Measurements from ENCODE around the gene APH1B.

The APH1B gene

DNA sequence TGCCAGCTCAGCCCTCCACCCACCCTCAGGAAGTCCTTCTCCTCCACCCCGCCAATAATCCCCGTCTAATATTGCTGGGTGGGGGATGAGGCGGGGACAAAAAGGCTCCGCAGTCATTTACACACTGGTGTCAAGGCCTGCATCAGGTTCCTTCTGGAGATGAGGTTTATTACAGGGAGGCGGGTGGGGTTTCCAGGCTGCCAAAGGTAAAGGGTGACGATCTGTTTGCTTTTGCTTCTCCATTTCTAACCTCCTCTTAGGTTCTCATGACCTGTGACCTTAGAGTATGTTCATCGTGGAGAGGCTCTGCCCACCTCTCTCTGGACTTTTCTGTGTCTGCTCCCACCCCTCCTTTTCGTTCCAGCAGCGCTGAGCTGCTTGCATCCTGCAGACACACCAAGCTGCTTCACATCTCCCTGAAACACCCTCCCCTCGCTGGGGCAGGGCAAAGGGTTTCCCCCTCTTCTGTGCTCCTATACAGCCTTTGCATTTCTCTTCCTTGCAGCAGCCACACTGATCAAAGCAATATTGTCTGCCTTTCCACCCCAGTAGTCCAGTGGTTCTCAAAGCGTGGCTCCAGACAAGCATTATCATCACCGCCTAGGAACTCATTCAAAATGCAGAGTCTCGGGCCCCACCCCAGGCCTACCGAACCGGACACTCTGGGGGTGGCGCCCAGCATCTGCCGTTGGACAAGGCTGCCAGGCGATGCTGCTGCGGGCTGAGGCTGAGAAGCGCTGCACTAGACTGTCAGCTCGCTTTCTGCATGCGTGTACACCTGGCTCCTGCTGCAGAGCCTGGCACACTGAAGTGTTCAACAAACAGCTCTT, 77.6 kb downstream of the APH1B start:
- DNase-seq = no peak

DNA sequence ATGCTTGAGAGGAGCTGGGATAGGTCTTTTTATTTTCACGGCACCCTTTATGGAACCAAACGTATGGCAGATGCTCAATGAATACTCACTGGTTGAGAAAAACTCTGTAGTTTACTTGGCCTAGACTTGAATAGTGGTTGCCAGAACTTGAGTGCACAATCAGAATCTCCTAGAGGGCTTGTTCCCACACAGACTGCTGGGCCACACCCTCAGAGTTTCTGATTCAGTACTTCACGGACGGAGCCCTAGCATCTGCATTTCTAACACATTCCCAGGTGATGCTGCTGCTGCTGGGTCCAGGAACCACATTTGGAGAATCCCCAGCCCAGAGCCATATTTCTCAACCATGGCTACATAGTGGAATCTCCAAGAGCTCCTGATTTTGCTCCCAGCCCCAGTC, 79.7 kb downstream of the APH1B start:
- DNase-seq = no peak

DNA sequence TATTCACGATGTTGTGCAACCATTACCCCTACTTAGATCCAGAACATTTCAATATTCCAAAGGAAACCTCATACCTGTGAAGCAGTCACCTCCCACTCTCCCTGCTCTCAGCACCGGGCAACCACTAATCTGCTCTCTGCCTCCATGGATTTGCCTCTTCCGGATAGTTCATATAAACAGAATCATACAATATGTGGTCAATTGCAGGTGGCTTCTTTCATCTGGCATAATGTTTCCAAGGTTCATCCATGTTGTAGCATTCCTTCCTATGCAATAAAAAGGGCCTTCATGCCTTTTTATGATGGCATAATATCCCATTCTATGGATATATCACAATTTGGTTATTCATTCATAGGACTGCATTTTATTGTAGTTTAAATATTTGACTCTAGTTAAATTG, 80.3 kb downstream of the APH1B start:
- no peak for DNase-seq

DNA sequence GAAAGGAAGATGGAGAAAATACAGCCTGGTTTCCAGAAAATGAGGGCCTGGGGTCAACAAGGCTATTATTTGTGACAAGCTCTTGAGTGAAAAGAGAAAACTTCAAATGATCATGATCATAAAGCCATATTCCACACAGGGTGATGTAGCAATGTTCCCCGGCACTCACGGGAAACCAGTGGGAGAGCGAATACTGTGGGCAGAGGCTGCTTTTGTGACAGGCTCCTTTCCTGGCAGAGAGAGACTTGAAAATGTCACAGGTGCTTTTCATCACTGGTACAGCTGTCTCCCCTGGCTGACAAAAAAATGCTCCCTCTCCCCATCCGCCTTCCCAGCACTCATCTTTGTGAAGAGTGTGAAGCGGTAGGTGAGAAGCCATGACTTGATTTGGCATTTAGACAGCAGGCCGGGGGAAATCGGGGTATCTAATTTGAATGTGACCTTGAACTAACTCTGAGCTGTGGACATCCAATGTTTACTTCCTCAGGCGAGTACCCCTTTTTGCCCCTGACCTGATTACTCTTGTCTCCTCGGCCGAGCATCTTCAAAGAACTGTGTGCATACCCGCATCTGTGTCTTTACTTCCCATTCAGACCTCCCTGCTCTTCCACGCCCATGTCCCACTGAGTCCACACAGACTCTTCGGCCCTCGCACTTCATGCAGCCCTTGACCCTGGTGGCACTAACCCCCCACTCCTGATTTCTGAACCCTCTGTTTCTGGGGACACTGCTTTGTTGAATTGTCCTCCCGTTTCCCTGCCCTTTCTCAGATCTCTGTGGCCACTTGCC, 81.0 kb downstream of the APH1B start:
- no peak for DNase-seq
